PFSK-1 (cell line): ENCODE measurements around the gene SPNS2.

Source experiments
- FOXP2 ChIP-seq: optimal IDR thresholded peaks from 2 replicates; pipeline ENCODE3; 2011; ENCODE audit warnings: borderline replicate concordance, control low read depth, inconsistent platforms; ENCODE audit not compliant: insufficient read depth; ENCODE audit errors: extremely low read length, extremely low read depth
- POLR2AphosphoS5 ChIP-seq: IDR thresholded peaks from 2 replicates; pipeline ENCODE4 v1.6.1; 2012; ENCODE audit warnings: low read depth, mild to moderate bottlenecking, control low read depth, low read length, moderate library complexity
- SIN3A ChIP-seq: IDR thresholded peaks from 2 replicates; pipeline ENCODE4 v1.6.1; 2012; ENCODE audit warnings: mild to moderate bottlenecking, low read length, moderate library complexity, borderline replicate concordance; ENCODE audit not compliant: insufficient read depth
- TAF1 ChIP-seq: IDR thresholded peaks from 2 replicates; pipeline ENCODE4 v1.6.1; 2012; ENCODE audit warnings: low read length, control low read depth, borderline replicate concordance; ENCODE audit not compliant: insufficient read depth
- TF ChIP-seq, protein P1 (sequence below), 2 experiments: IDR thresholded peaks; 2 replicates each; pipeline versions ENCODE4 v1.6.1 to v1.8.0; 2011 to 2012; ENCODE audit warnings: low read depth in 2 of 2, low read length in 2 of 2, control low read depth in 1 of 2, inconsistent platforms in 1 of 2, mild to moderate bottlenecking in 1 of 2, moderate library complexity in 1 of 2; ENCODE audit not compliant: insufficient read depth in 1 of 2

SPNS2 gene

DNA sequence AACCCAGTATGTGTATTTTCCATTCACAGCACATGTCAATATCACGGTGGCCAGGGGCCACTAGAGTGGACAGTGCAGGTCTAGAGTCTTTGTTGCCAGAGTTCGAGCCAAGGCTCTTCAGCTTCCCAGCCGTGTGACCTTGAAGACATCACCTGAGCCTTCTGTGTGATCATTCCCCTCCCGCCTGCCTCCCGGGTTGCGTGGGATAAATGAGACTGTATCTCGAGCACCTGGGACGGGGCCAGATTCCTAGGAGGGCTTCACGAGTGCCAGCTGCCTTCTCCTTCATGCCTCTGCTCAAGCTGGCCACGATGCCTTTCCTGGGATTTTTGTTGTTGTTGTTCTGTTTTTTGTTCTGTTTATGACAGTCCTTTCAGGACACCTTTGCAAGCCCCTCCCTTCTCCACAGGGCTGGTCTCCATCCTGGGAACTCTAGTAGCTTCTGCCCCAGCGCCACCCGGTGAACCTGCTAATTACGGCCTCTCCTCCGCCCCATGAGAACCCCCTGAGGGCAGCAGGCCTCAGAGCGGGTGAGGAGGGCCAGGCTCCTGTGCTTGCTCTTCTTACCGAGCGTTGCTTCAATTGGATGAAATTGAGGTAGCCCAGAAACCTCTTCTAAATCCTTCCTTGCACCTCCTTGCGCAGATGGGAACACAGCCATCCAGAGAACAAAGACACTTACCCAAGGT, 3.9 kb downstream of the SPNS2 start:
- TF ChIP-seq SIN3A = no peak

DNA sequence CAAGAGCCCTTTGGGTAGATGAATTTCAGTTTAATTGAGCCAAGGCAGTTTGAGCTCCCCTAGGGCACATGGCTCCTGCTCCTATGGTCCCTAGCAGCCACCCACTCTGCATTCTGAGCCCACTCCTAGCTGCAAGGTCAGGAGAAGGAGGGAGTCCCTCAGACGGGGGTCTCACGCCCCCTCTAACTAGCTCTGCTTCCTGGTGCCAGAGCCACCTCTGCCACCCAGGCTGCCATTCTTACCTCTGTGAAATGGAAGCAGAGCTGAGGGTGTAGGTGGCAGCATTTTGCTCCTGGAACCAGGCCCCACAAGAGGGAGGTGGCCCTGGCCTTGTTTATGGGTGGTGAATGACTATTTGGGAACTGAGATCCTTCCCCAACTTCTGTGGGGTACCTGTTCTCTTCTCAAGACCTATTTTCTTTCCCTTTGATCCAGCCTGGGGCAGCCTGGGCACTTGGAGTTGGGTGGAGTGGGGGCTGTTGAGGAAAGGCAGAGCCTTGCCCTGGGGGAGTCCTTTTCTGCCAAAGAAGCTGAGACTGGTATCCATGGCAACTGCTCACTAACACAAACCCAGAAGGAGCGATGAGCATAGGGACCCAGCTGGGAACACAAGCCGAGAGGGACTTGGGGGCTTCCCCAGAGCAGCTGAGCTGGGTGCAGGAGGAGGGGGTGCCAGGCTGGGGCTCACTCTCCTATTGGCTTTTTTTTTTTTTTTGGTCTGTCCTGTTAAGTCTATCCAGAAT, 4.8 kb downstream of the SPNS2 start:
- TF ChIP-seq SIN3A = no peak
- TF ChIP-seq FOXP2 = no peak
- no peak for TF ChIP-seq TAF1
- TF ChIP-seq, protein P1, sequence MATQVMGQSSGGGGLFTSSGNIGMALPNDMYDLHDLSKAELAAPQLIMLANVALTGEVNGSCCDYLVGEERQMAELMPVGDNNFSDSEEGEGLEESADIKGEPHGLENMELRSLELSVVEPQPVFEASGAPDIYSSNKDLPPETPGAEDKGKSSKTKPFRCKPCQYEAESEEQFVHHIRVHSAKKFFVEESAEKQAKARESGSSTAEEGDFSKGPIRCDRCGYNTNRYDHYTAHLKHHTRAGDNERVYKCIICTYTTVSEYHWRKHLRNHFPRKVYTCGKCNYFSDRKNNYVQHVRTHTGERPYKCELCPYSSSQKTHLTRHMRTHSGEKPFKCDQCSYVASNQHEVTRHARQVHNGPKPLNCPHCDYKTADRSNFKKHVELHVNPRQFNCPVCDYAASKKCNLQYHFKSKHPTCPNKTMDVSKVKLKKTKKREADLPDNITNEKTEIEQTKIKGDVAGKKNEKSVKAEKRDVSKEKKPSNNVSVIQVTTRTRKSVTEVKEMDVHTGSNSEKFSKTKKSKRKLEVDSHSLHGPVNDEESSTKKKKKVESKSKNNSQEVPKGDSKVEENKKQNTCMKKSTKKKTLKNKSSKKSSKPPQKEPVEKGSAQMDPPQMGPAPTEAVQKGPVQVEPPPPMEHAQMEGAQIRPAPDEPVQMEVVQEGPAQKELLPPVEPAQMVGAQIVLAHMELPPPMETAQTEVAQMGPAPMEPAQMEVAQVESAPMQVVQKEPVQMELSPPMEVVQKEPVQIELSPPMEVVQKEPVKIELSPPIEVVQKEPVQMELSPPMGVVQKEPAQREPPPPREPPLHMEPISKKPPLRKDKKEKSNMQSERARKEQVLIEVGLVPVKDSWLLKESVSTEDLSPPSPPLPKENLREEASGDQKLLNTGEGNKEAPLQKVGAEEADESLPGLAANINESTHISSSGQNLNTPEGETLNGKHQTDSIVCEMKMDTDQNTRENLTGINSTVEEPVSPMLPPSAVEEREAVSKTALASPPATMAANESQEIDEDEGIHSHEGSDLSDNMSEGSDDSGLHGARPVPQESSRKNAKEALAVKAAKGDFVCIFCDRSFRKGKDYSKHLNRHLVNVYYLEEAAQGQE (IDR thresholded peaks at IDR 0.05; ENCODE audit: insufficient read depth in 1 of 2, low read depth in 2 of 2, low read length in 2 of 2) = no peak
- TF ChIP-seq POLR2AphosphoS5 = no peak

DNA sequence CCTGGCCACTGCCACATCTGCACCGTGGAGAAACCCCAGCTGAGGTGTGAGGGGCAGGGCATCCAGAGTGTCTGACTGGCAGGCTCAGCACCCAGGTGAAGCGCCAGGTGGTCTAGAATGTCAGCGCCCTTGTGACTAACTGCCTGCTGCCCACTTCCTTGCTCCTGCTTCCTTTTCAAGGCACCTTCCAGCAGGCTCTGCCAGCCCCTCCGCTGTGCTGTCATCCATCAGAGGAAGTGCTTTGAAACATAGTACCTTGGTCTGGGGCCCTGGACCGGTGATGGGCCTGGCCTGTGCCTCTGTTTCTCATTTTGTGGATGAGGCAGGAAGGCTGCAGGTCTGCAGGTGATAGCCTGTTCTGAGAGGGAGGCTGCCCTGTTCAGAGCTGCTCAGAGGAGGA, 5.5 kb downstream of the SPNS2 start:
- TF ChIP-seq POLR2AphosphoS5 (no peak), TAF1 (no peak), SIN3A (no peak)

DNA sequence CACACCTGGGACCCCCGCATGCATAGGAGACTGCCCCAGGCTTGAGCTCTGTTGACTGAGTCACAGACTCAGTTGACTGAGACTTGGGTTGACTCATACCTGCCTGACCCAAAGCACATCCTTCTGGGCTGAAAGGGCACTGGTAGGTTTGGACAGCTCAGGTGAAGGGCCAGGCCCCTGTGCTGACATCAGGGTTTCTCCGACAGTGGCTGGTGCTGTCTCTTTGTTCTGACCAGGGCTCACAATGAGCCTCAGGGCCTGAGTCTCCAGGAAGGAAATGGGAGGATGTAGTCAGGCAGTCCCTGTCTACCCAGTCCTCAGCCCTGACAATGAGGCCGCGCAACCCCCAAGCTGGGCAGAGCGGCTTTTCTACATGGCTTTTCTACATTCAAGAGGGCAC, 6.5 kb downstream of the SPNS2 start:
- TF ChIP-seq TAF1 (no peak), SIN3A (no peak), POLR2AphosphoS5 (no peak), FOXP2 (no peak)
- TF ChIP-seq, protein P1 (IDR thresholded peaks at IDR 0.05; ENCODE audit: insufficient read depth in 1 of 2, low read depth in 2 of 2, low read length in 2 of 2) = no peak

DNA sequence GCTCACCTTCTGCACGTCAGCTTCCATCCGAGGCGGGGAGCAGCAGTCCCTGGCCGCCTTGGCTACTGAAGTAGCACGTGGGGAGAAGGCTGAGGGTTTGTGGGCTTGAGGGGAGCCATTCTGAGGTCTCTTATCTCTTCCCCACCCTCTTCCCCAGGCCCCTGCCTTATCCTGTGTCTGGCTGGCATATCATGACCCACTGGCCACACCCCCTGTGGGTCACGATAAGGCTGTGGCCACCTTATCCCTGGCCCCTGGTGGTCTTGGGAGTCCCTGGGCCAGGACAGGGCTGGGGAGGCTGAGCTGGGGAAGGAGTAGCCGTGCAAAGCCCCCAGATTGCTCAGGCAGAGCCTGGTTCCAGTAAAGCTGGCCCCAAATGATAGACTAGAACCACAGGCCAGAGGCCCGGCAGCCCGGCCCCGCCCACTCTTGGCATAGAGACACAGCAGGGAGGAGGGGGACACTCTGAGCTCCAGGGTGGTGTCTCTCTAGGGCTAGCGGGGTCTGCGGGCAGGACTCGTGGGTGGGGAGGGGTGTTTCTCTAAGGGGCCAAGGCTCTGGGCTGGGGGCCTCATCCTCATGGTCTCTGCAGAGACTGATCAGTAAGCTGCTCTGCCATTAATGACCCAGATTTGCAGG, 7.6 kb downstream of the SPNS2 start:
- TF ChIP-seq, protein P1 (IDR thresholded peaks at IDR 0.05; ENCODE audit: insufficient read depth in 1 of 2, low read depth in 2 of 2, low read length in 2 of 2) = no peak
- TF ChIP-seq TAF1 (no peak), SIN3A (no peak), POLR2AphosphoS5 (no peak), FOXP2 (no peak)

DNA sequence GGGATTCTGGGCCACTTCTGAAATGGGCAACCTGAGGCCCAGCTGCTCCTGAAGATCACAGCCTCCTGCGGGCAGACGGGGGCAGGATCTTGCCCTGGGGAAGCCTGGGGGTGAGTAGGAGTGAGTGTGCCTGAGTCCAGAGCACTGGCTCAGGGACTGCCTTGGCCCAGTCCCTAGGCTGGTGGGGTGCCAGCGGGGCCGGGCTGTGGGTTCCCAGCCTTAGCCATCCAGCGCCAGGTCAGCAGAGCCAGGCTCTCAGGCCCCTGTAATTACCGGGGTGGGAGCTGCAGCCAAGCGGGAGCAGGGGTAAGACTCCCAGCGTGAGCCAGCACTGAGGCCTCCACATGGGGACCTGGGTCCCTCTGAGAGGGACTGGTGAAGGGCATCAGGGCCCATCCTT, 8.2 kb downstream of the SPNS2 start:
- TF ChIP-seq TAF1 (no peak), FOXP2 (no peak)
